ENCODE results near the gene DEXI.
A peak's percentile ranks its signal among the peaks of the same experiment; 100 is the strongest.

The DEXI gene

DNA sequence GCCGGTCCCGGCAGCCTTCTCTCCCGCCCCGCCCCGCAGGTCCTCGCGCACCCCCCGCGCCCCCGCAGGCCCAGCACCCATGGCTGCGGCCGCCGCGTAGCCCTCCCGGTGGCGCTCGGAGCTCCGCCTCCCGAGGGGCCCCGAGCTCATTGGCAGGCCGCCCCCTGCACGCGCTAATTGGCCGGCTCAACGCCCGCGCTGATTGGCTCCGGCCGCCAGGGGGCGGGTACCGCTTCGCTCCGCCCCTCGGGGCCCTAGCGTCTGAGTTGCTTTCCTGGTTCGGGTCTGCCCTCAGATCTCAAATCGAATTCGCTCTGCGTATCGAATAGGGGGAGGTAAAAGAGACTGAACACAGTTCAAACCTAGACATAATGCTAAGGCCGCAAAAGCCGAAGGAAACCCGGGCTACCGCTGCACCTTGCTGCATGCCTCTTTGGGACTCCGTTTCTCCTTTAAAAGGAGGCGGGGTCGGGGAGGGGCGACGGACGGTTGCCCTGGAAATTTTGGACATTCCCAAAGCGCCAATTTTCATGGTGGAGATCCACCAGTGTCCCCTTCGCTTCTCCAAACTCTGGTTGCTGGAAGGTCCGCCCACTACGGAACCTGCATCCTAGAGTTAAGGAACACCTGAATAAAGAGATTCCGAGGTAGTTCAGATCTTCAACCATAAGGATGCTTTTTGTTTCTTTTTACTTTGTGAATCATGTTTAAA, at the start of gene DEXI:
TSS of gene DEXI (minus strand) at position 117 of the 712 bp plus-strand sequence. CDS start 463 bp downstream, outside the sequence.
- no peaks in the 10 kb centered on the region for H3K36me3 ChIP-seq (ENCODE audit: control insufficient read depth, insufficient read depth, low read length)
- peak within 1 kb of the TSS; percentile 85 for H3K27ac ChIP-seq (ENCODE audit: low read depth, low read length)
- no peaks in the 10 kb centered on the region for H3K27me3 ChIP-seq (ENCODE audit: control insufficient read depth, insufficient read depth, low read length)
- H3K9ac ChIP-seq (ENCODE audit: low read length) = peak within 1 kb of the TSS; percentile 89
- peaks cover 52% of the 10 kb centered on the region for H3K4me1 ChIP-seq (ENCODE audit: control insufficient read depth, insufficient read depth, low read length)
- H3K4me3 ChIP-seq (ENCODE audit: low read length) = peak within 1 kb of the TSS; percentile 87

DNA sequence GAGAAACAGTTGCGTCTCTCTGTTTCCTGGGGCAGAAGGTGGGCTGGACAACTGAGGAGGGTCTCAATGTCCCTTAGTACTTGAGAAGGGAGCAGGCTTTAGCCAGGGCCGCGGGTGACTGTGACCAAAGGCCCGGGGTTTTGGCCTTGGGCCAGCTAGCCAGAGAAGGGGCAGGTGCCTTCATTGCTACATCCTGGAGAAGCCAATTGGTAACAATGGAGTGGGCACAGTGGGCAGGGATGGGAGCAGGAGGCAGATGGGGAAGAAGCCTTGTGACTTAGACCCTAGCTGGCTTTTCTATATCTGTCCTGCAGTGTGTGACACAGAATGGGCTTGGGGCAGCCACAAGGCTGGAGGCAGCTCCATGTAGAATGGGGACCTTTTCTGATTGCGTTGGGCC, 48.1 kb upstream of the DEXI start:
- Histone ChIP-seq H3K27me3 (ENCODE audit: control insufficient read depth, insufficient read depth, low read length) (no peaks in the 10 kb centered on the region), H3K9ac (ENCODE audit: low read length) (no peak overlapping the region), H3K36me3 (ENCODE audit: control insufficient read depth, insufficient read depth, low read length) (peaks cover 8% of the 10 kb centered on the region), H3K27ac (ENCODE audit: low read depth, low read length) (no peak overlapping the region), H3K4me3 (ENCODE audit: low read length) (no peak overlapping the region), H3K4me1 (ENCODE audit: control insufficient read depth, insufficient read depth, low read length) (peaks cover 2% of the 10 kb centered on the region)

DNA sequence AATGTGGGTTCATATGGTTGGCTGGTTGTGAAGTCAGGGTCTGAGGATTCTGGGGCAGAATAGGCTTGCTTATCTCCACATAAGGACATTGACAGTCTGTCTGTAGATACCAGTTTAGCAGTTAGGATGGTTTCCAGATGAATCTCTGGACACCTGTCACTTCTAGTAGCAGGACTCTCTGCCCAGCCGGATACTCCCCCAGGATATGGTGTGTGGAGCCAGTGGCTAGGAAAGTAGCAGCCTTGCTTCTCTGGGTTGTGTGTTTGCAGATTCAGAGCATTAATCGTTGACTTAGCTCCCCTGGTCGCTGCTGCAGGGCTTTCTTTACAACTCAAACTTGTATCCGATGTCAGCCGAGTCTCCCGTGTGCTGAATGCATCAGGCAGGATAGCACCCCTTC, 47.3 kb upstream of the DEXI start:
- Histone ChIP-seq H3K27ac (ENCODE audit: low read depth, low read length) (no peak overlapping the region), H3K4me3 (ENCODE audit: low read length) (no peak overlapping the region), H3K27me3 (ENCODE audit: control insufficient read depth, insufficient read depth, low read length) (no peaks in the 10 kb centered on the region), H3K9ac (ENCODE audit: low read length) (no peak overlapping the region), H3K36me3 (ENCODE audit: control insufficient read depth, insufficient read depth, low read length) (peaks cover 8% of the 10 kb centered on the region), H3K4me1 (ENCODE audit: control insufficient read depth, insufficient read depth, low read length) (peaks cover 2% of the 10 kb centered on the region)

DNA sequence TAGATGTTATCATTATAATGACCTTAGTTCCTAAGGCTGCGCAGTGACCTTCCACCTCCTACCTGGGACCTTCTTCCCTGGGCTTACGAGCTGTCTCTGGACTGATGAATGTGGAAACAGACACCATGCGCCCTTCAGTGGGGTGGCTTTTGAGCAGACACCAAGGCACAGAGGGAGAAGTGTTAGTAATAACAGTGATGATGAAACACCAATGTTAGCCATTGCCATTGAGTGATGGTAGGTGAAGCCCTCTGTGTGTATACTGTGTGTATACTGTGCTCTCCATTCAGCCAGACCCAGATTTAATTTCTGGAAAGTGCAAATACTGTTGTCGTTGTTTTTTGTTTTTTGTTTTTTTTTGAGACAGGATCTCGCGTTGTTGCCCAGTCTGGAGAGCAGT, 46.6 kb upstream of the DEXI start:
- no peak overlapping the region for H3K27ac ChIP-seq (ENCODE audit: low read depth, low read length)
- peaks cover 3% of the 10 kb centered on the region for H3K36me3 ChIP-seq (ENCODE audit: control insufficient read depth, insufficient read depth, low read length)
- H3K27me3 ChIP-seq (ENCODE audit: control insufficient read depth, insufficient read depth, low read length) = no peaks in the 10 kb centered on the region
- H3K4me1 ChIP-seq (ENCODE audit: control insufficient read depth, insufficient read depth, low read length) = peaks cover 2% of the 10 kb centered on the region
- no peak overlapping the region for H3K4me3 ChIP-seq (ENCODE audit: low read length)
- H3K9ac ChIP-seq (ENCODE audit: low read length) = no peak overlapping the region

DNA sequence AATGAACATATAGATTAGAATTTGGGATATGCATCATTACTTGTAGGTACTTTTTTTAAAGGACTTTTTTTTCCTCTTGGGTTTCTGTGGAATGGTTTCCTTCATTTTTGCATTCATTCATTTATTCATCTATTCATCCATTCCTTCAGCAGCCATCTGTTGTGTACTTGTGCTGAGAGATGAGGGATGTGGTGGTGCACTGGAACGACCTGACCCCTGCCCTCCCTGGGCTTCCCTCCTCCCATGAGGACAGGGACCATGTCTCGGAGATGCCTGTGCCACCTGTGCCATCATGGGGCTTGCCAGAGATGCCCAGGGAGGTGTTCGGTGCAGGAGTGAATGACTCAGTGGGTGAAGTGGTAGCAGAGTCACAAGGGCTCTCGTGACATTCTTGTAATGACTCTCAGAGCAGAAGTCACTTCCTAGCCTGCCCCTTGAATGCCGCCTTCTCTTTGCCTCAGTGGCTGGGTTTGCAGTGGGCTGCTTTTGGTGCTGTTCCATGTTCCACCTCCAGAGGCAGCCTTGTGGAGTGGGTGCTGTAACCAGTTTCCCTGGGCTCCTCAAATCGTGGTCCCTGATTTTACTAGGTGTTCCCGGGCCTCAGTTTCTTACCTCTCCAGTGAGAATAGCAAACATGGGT, 46.0 kb upstream of the DEXI start:
- Histone ChIP-seq H3K27ac (ENCODE audit: low read depth, low read length) (no peak overlapping the region), H3K36me3 (ENCODE audit: control insufficient read depth, insufficient read depth, low read length) (no peaks in the 10 kb centered on the region), H3K9ac (ENCODE audit: low read length) (no peak overlapping the region), H3K4me3 (ENCODE audit: low read length) (no peak overlapping the region), H3K4me1 (ENCODE audit: control insufficient read depth, insufficient read depth, low read length) (peaks cover 2% of the 10 kb centered on the region), H3K27me3 (ENCODE audit: control insufficient read depth, insufficient read depth, low read length) (no peaks in the 10 kb centered on the region)

DNA sequence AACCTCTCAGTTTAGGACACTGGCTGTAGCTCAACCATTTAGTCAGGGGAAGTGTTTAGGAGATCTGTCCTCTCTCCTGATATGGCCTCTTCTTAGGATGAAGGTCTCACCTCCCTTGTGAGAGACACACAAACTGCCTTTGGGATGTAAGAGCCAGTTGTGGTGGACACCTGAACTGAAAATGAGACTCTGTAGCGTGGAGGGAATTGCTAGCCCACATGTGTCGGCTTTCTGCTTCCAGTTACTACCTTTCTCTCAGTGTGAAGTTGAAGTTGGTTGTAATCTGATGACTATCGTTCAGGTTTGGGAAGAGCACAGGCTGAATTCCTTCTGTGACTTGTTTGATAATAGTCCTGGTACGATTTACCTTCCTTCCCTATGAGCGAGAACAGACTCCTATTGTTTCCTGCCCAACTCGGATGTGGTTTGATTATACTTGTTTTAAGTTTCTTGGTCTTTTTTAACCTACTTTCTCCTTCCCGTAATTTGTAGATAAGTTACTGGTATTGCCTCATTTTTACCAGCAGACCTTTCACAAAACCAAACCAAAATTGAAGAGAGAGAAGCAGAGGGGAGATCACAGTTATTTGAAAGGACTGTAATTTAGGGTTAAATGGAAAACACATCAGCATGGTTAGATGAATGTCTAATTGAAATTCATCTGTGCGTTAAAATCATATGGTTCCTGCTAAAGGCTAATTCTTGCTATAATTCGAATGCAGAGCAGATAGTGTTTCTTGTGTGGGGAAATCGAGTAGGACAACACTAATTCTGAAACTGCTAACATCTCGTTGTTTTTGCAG, 45.3 kb upstream of the DEXI start:
- H3K27me3 ChIP-seq (ENCODE audit: control insufficient read depth, insufficient read depth, low read length) = no peaks in the 10 kb centered on the region
- no peaks in the 10 kb centered on the region for H3K36me3 ChIP-seq (ENCODE audit: control insufficient read depth, insufficient read depth, low read length)
- H3K4me3 ChIP-seq (ENCODE audit: low read length) = no peak overlapping the region
- no peak overlapping the region for H3K27ac ChIP-seq (ENCODE audit: low read depth, low read length)
- no peak overlapping the region for H3K9ac ChIP-seq (ENCODE audit: low read length)
- H3K4me1 ChIP-seq (ENCODE audit: control insufficient read depth, insufficient read depth, low read length) = peaks cover 2% of the 10 kb centered on the region

DNA sequence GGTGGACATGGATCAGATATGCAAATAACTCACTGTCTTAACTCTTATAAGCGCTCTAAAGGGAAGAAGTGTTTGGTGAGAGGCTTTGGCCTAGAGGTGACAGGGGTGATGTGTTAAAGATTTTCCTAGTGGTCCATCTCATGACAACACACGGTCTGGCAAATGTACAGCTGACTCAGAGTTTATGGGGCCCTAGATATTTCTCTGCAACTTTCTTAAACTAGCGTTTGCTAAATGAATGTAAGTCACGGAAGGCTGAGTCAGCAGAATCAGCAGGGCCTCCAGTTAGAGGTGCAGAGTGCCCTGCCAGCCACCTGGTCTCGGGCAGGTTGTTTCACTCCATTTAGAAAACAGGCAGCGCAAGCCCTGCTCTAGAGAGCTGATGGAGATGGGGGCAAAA, 42.2 kb upstream of the DEXI start:
- no peak overlapping the region for H3K27ac ChIP-seq (ENCODE audit: low read depth, low read length)
- peaks cover 15% of the 10 kb centered on the region for H3K4me1 ChIP-seq (ENCODE audit: control insufficient read depth, insufficient read depth, low read length)
- no peak overlapping the region for H3K9ac ChIP-seq (ENCODE audit: low read length)
- no peaks in the 10 kb centered on the region for H3K36me3 ChIP-seq (ENCODE audit: control insufficient read depth, insufficient read depth, low read length)
- H3K27me3 ChIP-seq (ENCODE audit: control insufficient read depth, insufficient read depth, low read length) = no peaks in the 10 kb centered on the region
- H3K4me3 ChIP-seq (ENCODE audit: low read length) = no peak overlapping the region

DNA sequence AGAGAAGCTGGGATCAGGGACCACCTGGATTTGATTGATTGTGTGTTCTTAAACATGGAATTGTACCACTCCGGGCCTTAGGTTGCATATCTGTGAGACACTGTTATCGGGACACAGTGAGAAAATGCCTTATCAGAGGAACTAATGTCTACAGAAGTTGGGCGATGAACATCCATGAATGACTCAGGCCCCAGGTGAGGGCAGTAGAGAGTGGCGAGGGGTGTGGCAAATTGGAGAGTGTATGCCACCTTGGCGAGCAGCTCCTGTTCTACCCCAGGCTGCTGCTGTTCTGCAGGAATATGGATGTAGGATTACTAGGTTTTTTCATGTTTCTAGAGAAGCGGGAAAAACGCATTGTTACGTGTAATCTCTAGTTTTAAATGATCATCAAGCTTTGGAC, 40.9 kb upstream of the DEXI start:
- no peak overlapping the region for H3K9ac ChIP-seq (ENCODE audit: low read length)
- H3K36me3 ChIP-seq (ENCODE audit: control insufficient read depth, insufficient read depth, low read length) = no peaks in the 10 kb centered on the region
- no peak overlapping the region for H3K4me3 ChIP-seq (ENCODE audit: low read length)
- no peaks in the 10 kb centered on the region for H3K27me3 ChIP-seq (ENCODE audit: control insufficient read depth, insufficient read depth, low read length)
- no peak overlapping the region for H3K27ac ChIP-seq (ENCODE audit: low read depth, low read length)
- peaks cover 21% of the 10 kb centered on the region for H3K4me1 ChIP-seq (ENCODE audit: control insufficient read depth, insufficient read depth, low read length)

DNA sequence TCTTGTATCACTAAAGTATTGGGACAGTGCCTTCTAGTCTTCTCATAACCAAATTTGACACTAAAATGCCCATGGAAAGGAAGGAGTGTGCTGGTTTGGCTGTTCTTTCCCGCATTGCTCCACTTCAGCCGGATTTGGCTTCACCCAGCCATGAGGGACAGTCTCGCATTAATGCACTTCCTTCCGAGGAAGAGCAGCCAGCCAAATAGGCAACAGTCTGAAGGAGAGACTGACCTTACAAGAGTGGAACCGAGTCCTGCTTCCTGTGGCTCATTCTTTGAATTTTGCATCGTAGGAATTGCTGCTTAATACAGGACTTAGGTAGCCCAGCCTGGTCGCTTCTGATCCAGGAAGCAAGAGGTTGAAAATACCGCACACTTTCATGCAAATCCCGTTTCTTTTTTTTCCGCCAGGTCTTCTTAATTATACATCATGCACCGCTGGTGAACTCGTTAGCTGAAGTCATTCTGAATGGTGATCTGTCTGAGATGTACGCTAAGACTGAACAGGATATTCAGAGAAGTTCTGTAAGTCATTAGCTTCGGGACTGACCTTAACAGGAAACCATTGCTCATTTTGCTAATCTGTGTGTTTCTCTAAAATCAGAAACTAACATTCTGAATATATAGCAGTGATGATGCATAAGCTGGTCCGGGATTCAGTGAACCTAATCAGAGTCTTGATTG, 40.3 kb upstream of the DEXI start:
- no peaks in the 10 kb centered on the region for H3K27me3 ChIP-seq (ENCODE audit: control insufficient read depth, insufficient read depth, low read length)
- H3K9ac ChIP-seq (ENCODE audit: low read length) = no peak overlapping the region
- peaks cover 3% of the 10 kb centered on the region for H3K36me3 ChIP-seq (ENCODE audit: control insufficient read depth, insufficient read depth, low read length)
- peaks cover 21% of the 10 kb centered on the region for H3K4me1 ChIP-seq (ENCODE audit: control insufficient read depth, insufficient read depth, low read length)
- no peak overlapping the region for H3K27ac ChIP-seq (ENCODE audit: low read depth, low read length)
- no peak overlapping the region for H3K4me3 ChIP-seq (ENCODE audit: low read length)

DNA sequence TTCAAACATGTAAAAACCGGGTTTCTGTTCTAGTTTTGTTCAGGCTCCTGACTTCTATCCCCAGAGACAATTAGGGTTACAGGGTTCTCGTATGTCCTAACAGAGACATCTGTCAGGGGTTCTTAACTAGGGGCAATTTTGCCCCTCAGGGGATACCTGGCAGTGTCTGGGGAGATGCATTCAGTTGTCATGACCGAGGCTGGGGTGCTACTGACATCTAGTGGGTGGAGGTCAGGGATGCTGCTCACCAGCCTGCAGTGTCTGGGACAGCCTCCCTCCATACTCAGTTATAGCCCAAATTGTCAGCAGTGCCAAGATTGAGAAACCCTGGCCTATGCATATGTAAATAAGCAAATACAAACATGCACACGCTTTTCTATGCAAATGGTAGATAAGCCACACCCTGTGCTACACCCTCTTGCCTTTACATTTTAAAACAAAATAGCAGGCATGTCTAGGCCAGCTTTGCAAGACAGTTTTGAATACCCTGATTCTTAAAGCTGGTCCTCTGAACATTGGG, 39.5 kb upstream of the DEXI start:
- Histone ChIP-seq H3K4me1 (ENCODE audit: control insufficient read depth, insufficient read depth, low read length) (peaks cover 21% of the 10 kb centered on the region), H3K36me3 (ENCODE audit: control insufficient read depth, insufficient read depth, low read length) (peaks cover 3% of the 10 kb centered on the region)

DNA sequence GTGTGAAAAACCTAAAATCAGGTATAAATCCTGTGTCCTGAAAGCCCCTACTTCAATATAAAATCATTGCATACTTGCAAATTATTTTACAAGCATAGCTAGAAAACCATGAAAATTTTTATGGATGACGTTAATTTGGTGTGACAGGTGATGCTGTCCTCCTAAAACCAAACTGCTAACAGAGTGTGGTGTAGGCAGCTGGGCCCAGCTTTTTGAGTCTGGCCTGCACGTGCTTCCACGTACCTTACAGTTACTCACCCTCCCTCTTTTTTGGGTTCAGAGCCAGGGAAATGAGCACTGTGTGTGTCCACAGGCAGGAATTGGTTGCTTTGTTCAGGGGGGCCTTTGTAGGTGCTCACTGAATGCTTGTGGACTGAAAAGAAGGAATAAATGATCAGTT, 38.5 kb upstream of the DEXI start:
- H3K27ac ChIP-seq (ENCODE audit: low read depth, low read length) = peak overlapping the region; percentile 78
- H3K9ac ChIP-seq (ENCODE audit: low read length) = no peak overlapping the region
- H3K4me1 ChIP-seq (ENCODE audit: control insufficient read depth, insufficient read depth, low read length) = peaks cover 21% of the 10 kb centered on the region
- H3K27me3 ChIP-seq (ENCODE audit: control insufficient read depth, insufficient read depth, low read length) = no peaks in the 10 kb centered on the region
- H3K4me3 ChIP-seq (ENCODE audit: low read length) = no peak overlapping the region
- peaks cover 3% of the 10 kb centered on the region for H3K36me3 ChIP-seq (ENCODE audit: control insufficient read depth, insufficient read depth, low read length)

More for the DNA sequence above, 39.5 kb upstream of the DEXI start:
- H3K4me3 ChIP-seq (ENCODE audit: low read length) = no peak overlapping the region
- no peaks in the 10 kb centered on the region for H3K27me3 ChIP-seq (ENCODE audit: control insufficient read depth, insufficient read depth, low read length)
- H3K27ac ChIP-seq (ENCODE audit: low read depth, low read length) = no peak overlapping the region
- no peak overlapping the region for H3K9ac ChIP-seq (ENCODE audit: low read length)
